Osteoblast (primary cell): ENCODE measurements around the gene SCUBE1. TPM values are rescaled to one million over a fixed set of nuclear protein-coding genes. Genes with fewer than 3 reads are reported as not detected.

Experiments
- DNase-seq: peaks from one replicate; pipeline ENCODE4 v3.0.0; 2011; ENCODE audit warnings: low spot score, mixed read lengths; ENCODE audit not compliant: insufficient read length; ENCODE audit errors: missing footprints
- H2AFZ ChIP-seq: 2 replicates; pipeline ENCODE4 v1.6.0; 2011; ENCODE audit warnings: mild to moderate bottlenecking, low read length
- H3K27ac ChIP-seq: 2 replicates; pipeline ENCODE4 v1.5.1; 2011; ENCODE audit warnings: mild to moderate bottlenecking, low read depth, low read length, moderate library complexity
- H3K27me3 ChIP-seq: 2 replicates; pipeline ENCODE4 v1.6.0; 2012; ENCODE audit warnings: mild to moderate bottlenecking, control low read depth, inconsistent platforms, low read length, moderate library complexity; ENCODE audit not compliant: insufficient read depth
- H3K36me3 ChIP-seq: 2 replicates; pipeline ENCODE4 v1.5.1; 2011; ENCODE audit warnings: mild to moderate bottlenecking, low read length, control low read depth, moderate library complexity; ENCODE audit not compliant: insufficient read depth
- H3K4me1 ChIP-seq: 2 replicates; pipeline ENCODE4 v1.5.1; 2011; ENCODE audit warnings: mild to moderate bottlenecking, low read length, control low read depth, moderate library complexity; ENCODE audit not compliant: insufficient read depth
- H3K4me2 ChIP-seq: 2 replicates; pipeline ENCODE4 v1.6.0; 2011; ENCODE audit warnings: mild to moderate bottlenecking, low read length; ENCODE audit not compliant: insufficient read depth
- H3K4me3 ChIP-seq: fragments of 200-600 bp; sonication (generic); 3 replicates; pipeline ENCODE4 v1.5.1; 2012; ENCODE audit warnings: mild to moderate bottlenecking, low read length, inconsistent platforms; ENCODE audit not compliant: insufficient read depth
- H3K79me2 ChIP-seq: 2 replicates; pipeline ENCODE4 v1.6.0; 2012; ENCODE audit warnings: mild to moderate bottlenecking, low read length, control low read depth, inconsistent platforms; ENCODE audit not compliant: insufficient read depth
- H3K9me3 ChIP-seq: 2 replicates; pipeline ENCODE4 v1.5.1; 2011; ENCODE audit warnings: low read depth, low read length, control low read depth
- H4K20me1 ChIP-seq: 2 replicates; pipeline ENCODE4 v1.6.0; 2012; ENCODE audit warnings: mild to moderate bottlenecking, low read length, control low read depth; ENCODE audit not compliant: insufficient read depth
- total RNA-seq: library from RNA; depleted of rRNA; stranded (reverse); fragments of >200 nt; gene quantifications from 2 replicates; pipeline ENCODE4 v1.2.3, GENCODE V29; 2012
- TF ChIP-seq, protein P1 (sequence below): IDR thresholded peaks from 2 replicates; pipeline ENCODE4 v1.5.1; 2011; ENCODE audit warnings: mild to moderate bottlenecking, low read depth, low read length, moderate library complexity; ENCODE audit errors: extremely low read depth

SCUBE1 gene
- total RNA-seq, 1 donor, result 2.2 TPM

DNA sequence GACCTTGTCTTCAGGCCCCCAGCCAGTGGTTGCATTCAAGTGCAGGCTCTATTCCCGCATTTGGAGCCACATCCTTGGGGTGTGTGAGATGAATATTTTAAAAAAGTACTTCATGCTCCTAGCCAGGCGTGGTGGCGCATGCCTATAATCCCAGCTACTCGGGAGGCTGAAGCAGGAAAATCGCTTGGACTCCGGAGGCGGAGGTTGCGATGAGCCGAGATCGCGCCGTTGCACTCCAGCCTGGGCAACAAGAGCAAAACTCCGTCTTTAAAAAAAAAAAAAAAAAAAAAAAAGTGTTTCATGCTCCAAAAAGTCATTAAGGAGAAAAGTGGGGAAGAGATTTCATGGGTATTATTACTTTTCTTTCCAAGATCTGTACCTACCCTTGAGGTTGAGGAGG lies 18.0 kb downstream of the SCUBE1 start:
- no peak for DNase-seq
- Histone ChIP-seq H3K9me3 (no peaks in the 10 kb centered on the region), H3K4me3 (no peak overlapping the region), H3K79me2 (no peaks in the 10 kb centered on the region), H2AFZ (no peak overlapping the region), H3K27ac (no peak overlapping the region), H3K36me3 (no peaks in the 10 kb centered on the region), H3K4me2 (no peak overlapping the region), H3K27me3 (peaks cover 13% of the 10 kb centered on the region), H4K20me1 (no peaks in the 10 kb centered on the region), H3K4me1 (no peaks in the 10 kb centered on the region)
- TF ChIP-seq, protein P1, sequence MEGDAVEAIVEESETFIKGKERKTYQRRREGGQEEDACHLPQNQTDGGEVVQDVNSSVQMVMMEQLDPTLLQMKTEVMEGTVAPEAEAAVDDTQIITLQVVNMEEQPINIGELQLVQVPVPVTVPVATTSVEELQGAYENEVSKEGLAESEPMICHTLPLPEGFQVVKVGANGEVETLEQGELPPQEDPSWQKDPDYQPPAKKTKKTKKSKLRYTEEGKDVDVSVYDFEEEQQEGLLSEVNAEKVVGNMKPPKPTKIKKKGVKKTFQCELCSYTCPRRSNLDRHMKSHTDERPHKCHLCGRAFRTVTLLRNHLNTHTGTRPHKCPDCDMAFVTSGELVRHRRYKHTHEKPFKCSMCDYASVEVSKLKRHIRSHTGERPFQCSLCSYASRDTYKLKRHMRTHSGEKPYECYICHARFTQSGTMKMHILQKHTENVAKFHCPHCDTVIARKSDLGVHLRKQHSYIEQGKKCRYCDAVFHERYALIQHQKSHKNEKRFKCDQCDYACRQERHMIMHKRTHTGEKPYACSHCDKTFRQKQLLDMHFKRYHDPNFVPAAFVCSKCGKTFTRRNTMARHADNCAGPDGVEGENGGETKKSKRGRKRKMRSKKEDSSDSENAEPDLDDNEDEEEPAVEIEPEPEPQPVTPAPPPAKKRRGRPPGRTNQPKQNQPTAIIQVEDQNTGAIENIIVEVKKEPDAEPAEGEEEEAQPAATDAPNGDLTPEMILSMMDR, result no peak

DNA sequence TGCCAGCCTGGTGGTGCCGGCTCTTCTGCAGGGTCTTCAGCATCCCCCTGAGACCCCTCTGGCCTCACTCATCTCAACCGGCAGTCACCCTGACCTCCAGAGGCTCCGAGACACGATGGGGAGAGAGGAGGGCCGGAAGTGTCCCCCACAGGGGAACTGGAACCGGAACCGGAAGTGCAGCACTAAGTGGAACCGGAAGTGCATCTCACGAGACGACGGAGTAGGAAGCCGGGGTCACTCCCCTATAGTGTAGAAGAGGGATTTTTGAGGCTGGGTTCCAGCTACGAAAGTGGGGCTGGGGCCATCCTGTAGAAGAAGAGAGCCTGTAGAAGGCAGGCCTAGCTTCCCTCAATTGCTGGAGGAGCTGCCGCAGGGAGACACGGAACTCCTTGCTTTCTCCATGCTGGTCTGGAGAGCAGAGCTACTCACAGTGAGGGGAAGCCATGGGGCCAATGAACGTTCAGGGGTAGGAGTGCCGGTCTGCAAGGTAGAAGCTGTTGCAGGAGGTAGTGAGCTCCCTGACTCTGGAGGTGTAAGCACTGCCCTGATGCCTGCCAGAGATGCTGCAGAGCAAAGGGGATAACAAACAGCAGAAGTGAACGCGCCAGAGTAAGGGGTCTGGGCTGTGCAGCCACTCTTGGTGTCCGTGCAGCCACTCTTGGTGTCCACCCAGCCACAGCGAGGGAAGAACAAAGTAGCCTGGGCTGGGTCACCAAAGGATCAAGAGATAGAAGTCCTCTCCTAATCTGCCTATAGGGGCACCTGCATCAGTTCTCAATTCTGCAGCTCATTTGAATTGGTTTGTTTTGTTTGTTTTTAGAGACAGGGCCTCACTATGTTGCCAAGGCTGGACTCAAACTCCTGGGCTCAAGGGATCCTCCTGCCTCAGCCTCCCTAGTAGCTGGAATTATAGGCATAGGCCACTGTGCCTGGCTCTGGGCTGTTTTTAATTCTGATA lies 21.9 kb downstream of the SCUBE1 start:
- Histone ChIP-seq H3K4me1 (no peaks in the 10 kb centered on the region), H3K4me3 (no peak overlapping the region), H4K20me1 (no peaks in the 10 kb centered on the region), H3K79me2 (no peaks in the 10 kb centered on the region), H3K36me3 (no peaks in the 10 kb centered on the region), H3K4me2 (no peak overlapping the region), H3K27me3 (peaks cover 26% of the 10 kb centered on the region), H2AFZ (no peak overlapping the region), H3K27ac (no peak overlapping the region), H3K9me3 (no peaks in the 10 kb centered on the region)
- TF ChIP-seq, protein P1, result no peak
- no peak for DNase-seq

DNA sequence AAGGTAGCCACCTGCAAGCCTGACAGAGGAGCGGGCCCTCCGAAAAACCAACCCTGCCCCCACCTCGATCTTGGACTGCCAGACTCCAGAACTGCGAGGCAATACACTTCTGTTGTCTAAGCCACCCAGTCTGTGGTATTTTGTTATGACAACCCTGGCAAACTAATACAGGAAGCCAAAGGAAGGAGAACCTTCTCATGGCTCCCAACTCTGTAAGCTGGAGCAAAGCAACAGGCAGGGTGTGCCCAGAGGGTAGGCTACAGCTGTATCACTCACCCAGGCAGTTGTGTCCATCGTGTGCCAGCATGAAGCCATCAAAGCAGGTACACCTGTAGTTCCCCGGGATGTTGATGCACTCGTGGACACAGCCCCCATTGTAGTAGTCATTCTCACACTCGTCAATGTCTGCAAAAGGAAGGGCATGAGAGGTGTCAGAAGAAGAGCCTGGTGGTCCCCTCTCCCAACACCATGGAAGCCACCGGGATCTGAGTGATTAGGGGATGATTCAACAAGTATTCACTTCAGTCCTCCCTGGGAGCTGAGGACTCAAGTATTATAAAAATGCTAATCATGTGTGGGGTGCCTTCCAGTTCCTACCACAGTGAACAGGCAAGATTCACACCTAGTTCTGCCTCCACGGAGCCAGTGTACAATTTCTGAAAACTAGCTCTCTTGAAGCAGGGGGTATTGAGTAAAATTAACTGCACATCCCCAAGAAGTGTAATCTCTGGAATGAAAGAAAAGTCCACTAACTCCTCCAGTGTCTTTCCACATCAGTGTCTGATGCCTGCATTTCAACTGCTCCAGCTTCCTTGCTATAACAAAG lies 23.3 kb downstream of the SCUBE1 start:
- no peaks in the 10 kb centered on the region for H3K4me1 ChIP-seq
- no peak overlapping the region for H3K27ac ChIP-seq
- peaks cover 37% of the 10 kb centered on the region for H3K27me3 ChIP-seq

More for the DNA sequence above, 23.3 kb downstream of the SCUBE1 start:
- no peak for DNase-seq
- Histone ChIP-seq H4K20me1 (no peaks in the 10 kb centered on the region), H3K36me3 (no peaks in the 10 kb centered on the region), H3K4me2 (no peak overlapping the region), H3K9me3 (no peaks in the 10 kb centered on the region), H3K79me2 (no peaks in the 10 kb centered on the region), H2AFZ (no peak overlapping the region), H3K4me3 (no peak overlapping the region)
- TF ChIP-seq, protein P1, result no peak
